Stimulated activated CD8-positive, alpha-beta memory T cell treated with anti-CD3 and anti-CD28 coated beads, Interleukin-12 subunit alpha, Interleukin-12 subunit beta, amount 100 ng/mL, for 1 hour (primary cell): ENCODE measurements around the gene MAJIN.
"Not testable (repeated sequence)": the region's sequence is repeated elsewhere in the genome, so short reads cannot be mapped to it uniquely, and the experiment has no call there.

Source experiments
- DNase-seq: peaks from one replicate; pipeline ENCODE4 v3.0.0-alpha.2; 2020; ENCODE audit warnings: low read depth

Gene MAJIN

DNA sequence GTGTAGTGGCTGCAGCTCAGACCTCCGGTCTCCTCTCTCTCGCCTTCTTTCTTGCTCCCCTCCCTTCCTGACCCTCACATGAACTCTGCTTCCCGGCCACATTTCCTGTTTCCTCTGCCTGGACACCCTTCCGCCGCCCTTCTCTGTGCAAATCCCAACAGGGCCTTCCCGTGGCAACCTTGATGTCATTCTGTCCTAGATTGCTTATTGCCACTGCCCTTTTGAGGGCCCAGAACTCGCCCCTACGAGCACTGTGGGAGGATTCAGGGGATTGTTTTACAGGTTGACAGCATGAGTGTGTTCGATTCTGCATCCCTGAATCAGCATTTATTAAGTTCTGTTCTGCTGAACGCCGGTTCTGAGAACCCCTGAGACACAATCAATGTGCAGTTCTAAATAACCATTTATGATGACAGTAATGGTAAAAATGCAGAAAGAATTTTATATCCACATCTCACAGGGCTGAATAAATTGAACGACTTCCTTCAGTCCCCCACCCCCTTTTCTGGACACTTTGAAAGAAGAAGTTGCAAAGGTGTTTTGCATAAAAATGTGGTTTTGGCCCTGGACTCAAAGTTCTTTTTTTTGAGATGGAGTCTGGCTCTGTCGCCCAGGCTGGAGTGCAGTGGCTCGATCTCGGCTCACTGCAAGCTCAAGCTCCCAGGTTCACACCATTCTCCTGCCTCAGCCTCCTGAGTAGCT lies 18.5 kb upstream of the MAJIN start:
- no peak for DNase-seq

DNA sequence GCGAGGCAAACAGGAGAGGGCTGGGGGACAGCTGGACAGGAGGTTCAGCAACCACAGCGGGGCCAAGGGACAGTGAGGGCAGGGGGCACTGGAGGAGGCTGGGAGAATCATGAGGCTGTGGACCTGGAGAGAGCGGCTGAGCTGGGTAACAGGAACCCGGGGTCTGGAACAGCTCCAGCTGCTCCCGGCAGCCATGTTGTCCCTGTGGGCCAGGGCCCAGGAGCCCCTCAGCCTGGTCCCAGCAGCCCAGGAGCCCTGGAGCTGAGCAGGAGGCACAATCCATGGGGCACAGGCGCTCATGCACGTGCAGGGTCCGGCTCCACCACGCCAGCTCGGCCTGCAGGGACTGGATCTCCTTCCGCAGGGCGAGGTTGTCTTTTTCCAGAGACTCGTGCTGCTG lies 17.5 kb upstream of the MAJIN start:
- DNase-seq: no peak

DNA sequence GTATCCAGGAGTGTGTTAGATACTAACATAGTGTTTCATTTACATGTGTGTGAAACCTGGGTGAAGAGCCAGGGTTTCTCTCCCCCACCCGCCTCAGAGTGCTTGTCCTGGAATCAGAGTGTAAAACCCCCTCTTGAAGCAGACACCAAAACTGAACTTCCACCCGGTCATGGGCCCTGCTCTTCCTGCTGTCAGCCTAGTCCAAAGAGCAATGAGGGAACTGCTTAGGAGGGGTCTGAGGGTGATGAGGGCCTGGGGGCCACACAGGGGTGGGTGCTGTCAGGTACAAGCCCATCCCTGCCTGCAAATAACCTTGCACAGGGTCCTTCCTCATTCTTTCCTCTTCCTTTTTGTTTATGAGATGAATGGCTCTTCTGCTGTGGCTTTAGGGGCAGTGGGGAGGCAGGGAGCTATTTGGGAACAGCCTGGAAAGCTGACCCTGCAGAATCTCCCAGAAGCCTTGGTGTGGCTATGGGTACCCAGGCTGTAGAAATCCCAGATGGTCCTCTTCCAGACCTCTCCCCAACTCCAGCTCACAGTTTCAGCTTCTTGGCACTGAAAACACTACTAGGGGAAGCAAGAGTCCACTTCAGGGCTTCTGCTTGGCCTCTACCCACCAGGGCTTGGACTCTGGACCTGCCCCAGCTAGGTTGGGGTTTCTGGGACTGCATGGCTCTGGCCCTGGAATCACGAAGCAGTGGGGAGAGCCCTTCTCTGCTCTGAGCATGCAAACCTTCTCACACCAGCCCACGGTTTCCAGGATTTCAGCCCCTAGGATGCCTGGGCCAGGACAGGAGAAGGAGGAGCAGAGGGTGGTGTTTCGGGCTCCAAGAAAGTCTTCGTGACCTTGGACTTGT lies 16.3 kb upstream of the MAJIN start:
- DNase-seq: no peak

DNA sequence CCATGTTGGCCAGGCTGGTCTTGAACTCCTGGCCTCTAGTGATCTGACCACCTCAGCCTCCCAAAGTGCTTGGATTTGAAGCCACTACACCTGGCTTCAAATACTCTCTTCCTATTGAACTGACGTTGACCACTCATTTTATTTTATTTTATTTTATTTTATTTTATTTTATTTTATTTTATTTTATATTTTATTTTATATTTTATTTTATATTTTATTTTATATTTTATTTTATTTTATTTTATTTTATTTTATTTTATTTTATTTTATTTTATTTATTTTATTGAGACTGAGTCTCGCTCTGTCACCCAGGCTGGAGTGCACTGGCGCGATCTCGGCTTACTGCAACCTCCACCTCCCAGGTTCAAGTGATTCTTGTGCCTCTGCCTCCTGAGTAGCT lies 11.4 kb upstream of the MAJIN start:
- not testable (repeated sequence) for DNase-seq

DNA sequence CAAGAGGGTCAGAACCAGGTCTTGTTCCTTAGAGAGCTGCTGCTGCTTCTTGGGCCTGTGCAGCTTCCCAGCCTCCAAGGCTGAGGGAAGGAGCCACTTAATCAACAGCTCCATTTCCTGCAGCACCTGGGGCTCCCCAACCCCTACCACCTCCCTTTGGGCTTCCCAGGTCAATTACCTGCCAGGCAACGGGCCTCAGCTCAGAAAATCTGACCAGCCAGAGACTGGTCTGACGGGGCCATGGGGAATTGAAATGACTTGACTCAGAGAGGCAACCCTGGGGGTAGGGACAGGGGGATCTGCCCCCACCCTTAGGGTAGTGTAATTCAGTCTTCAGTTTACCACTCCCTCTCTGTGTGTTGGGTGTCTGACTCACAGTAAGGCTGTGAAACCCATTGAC lies 4.7 kb upstream of the MAJIN start:
- no peak for DNase-seq

DNA sequence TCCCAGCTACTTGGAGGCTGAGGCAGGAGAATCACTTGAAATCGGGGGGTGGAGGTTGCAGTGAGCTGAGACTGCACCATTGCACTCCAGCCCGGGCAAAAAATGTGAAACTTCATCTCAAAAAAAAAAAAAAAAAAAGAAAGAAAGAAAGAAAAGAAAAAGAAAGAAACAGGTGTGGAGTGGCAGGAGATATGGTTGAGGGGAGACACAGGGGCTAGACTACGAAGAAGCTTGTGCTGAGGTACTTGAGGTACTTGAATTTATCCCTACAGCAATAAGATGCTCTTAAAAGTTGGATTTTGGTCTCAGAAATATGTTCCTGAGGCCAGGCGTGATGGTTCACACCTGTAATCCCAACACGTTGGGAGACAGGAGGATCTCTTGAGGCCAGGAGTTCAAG lies 2.2 kb upstream of the MAJIN start:
- DNase-seq: no peak

DNA sequence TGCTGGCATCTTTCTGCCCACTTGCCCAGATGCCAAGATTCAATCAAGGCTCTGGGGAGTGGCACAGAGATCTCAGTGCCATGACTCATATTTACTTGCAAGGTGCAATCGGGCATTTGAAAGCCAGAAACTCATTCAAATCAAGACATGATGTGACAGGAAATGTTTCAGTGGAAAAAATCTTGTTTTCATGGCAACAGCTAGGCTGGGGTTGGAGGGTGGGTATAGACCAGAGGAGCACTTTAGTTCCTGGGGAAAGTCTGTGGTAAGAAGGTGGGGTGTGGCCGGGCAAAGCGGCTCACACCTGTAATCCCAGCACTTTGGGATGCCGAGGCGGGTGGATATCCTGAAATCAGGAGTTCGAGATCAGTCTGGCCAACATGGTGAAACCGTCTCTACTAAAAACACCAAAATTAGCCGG lies 1.2 kb downstream of the MAJIN start:
- no peak for DNase-seq

DNA sequence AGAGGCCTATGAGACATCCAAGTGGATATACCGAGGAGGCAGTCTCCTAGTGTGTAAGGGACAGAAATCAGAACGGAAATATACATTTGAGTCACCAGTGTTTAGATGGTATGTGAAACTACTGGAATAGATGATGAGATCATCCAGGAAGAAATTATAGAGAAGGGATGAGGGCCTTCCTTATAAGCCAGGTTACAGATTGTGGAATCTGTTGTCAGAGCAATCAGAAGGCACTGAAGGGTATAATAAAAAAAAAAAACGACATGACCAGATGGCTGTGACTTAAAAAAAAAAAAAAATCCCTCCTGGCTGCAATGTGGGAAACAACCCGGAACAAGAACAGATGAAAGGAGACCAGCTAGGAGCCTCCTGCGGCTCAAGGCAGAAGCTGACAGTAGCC lies 2.7 kb downstream of the MAJIN start:
- DNase-seq: no peak

DNA sequence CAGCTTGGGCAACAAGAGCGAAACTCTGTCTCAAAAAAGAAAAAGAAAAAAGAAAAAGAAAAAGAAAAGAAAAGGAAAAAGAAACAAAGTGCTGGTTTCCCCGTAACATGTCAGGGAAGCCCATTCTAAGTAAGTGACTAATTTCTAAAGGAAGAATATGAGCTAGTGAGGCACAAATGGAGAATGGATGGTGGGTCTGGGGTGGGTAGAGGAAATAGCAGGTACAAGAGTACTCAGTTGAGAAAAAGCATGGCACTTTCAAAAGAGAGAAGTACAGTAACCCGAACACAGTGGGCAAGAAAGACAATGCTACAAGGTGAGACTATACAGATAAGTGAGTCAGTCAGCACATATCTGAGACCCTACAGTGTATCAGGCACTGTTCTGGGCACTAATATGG lies 4.5 kb downstream of the MAJIN start:
- no peak for DNase-seq

DNA sequence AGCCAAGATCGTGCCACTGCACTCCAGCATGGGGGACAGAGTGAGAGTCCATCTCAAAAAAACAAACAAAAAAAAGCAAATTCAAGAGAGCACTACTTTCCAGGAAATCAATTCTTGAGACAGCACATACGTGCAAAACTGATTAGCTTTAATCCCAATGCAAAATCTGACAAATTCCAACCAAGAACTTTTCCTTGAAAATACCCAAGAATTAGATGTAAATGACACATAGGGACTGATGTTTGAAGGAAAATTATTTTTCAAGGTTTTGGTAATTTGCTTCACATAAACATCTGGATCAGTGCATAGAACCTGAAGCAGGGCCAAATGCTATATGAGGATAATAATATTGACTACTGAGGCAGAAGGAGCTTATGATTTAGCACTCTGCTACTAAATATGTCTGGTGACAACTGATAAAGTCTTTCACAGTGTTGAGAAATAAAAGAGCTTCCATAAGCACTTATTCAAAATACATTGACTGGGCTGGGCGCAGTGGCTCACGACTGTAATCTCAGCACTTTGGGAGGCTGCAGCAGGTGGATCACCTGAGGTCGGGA lies 8.8 kb downstream of the MAJIN start:
- no peak for DNase-seq

DNA sequence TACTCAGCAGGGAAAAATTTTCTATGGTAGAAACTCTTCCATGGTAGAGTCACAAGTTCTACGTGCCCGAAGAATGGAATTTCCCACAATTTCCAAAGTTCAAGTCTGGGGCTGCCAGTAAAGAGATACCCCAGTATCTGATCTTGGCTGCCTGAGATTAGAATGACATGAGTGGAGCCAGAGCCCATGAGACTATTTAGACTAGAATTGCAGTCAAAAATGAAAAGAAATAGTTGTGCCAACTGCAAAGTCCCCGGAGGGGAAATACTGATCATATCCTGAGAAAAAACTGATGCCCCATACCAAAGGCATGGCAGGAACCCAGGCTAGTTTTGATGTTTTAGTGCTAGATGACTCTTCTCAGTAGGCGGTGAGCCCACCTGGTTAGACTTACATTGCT lies 11.2 kb downstream of the MAJIN start:
- no peak for DNase-seq

DNA sequence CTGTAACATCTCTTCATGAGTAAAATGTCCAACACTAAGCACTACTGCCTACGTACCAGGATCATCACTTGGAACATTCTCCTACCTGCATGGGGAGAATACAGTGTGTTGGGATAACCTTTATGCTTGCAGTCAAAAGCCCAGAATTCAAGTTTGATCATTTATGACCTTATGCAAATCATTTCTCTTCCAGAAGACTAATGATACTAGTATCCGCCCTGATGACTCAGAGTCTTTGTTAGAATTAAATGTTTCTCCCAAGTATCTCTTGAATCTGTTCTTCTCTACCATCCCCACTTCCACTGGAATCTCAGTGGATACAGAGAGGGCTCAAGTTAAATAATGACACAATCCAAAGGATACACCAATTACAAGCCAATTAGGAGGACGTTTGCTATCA lies 12.4 kb downstream of the MAJIN start:
- DNase-seq: no peak

DNA sequence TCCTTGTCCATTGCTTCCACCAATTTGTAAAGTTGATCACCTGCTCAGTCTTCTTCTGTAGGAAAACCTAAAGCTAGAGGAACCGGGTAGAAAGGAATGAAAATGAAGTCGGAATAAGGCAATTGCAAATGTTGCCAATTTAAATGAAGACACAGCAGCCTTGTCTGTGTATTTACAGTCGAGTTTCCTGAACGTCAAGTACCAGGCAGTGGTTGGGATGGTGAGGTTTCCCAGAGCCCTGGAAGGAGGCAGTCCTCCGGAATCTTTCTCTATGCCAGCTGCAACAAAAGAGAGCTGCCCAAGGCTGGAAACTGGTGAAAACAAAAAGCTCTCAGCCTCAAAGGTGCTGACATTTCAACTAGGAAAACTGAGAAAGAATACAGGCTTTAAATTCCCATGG lies 17.7 kb downstream of the MAJIN start:
- no peak for DNase-seq

DNA sequence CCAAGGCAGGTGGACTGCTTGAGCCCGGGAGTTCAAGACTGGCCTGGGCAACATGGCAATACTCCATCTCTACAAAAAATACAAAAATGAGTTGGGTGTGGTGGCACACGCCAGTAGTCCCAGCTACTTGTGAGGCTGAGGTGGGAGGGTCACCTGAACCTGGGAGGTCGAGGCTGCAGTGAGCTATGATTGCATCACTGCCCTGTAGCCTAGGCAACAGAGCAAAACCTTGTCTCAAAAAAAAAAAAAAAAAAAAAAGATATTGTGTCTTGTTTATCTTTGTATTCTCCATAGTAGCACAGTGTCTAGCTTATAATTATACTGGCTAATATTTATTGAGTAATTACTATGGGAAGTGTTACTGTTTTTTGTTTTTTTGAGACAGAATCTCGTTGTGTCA lies 20.4 kb downstream of the MAJIN start:
- DNase-seq: no peak

DNA sequence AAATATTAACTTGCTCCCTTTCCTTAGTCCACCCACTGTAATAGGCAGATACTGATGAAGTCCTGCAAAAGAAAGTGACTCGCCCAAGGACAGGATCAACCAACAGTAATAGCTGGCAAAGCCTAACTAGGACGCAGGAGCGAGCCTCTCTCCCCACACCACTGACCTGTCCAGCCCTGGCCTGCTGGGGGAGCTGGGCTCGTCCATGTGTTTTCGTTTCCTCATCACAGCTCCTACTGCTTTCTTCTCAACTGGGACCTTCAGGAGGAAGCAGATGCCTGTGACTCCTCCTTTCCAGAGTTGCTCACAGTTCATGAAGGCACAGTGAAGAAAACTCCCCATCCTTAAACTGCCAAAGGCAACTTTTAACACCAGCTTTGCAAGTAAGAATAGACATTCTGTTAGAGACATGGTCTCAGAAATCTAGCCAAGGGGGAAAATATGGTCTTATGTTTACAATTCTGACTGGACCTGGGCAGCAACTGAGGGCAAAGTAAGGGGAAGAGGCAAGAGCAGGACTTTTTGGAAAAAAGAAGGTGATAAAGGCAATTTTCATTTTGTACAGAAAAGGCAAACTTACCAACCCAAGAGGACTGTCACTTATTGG lies 24.6 kb downstream of the MAJIN start:
- DNase-seq: no peak

DNA sequence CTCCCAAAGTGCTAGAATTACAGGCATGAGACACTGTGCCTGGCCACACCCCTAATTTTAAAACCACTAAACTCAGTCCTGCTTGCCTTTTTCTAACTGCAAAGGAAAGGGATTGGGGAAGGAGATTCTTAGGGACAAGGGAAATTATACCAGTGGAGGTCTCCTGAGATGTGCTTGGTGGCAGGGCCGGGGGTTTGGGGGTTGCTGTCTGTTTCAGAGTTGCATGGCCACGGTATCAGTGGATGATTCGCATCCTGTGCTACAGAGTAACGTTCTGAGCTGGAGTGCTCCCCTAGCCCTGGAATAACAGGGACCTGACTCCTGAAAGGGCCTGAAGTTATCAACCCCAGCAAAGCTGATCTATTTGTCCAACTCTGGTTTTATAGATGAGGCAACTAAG lies 35.4 kb downstream of the MAJIN start:
- no peak for DNase-seq

DNA sequence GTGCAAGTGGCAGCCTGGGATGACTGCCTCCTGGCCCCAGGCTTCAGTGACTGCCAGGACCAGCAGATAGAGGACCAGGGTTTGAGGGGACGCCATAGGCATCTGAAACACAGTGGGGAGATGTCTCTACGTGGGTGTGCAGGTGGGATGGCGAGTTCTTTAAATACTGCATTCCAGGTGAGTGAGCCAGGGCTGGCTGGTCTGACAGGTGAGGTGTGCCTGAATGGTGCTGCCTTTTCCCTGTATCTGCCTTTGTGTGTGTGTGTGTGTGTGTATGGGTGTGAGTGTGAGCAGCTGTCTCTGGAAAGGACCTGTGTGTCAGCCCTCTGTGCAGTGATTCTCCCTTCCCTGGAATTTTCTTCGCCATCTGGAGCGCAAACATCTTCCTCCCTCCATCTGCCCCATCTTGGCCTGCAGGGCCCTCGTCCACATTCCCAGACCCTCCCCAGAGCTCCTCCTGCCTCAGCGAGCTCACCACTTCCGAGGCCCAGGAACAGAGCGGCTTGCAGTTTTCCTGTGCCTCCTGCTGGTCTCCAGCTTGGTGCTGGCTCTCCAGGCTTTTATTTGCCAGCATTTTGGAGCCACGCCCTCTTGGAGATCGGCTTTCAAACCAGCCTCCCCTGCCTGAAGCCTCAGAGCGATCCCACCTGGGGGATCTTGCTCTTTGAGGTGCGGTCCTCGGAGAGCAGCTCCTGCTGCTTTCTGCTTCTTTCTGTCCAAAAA lies 36.4 kb downstream of the MAJIN start, which contains the start of gene GPHA2:
TSS of gene GPHA2 (minus strand) at position 535 of the 723 bp plus-strand sequence. CDS start at position 102, 433 bp downstream.
- no peak for DNase-seq

DNA sequence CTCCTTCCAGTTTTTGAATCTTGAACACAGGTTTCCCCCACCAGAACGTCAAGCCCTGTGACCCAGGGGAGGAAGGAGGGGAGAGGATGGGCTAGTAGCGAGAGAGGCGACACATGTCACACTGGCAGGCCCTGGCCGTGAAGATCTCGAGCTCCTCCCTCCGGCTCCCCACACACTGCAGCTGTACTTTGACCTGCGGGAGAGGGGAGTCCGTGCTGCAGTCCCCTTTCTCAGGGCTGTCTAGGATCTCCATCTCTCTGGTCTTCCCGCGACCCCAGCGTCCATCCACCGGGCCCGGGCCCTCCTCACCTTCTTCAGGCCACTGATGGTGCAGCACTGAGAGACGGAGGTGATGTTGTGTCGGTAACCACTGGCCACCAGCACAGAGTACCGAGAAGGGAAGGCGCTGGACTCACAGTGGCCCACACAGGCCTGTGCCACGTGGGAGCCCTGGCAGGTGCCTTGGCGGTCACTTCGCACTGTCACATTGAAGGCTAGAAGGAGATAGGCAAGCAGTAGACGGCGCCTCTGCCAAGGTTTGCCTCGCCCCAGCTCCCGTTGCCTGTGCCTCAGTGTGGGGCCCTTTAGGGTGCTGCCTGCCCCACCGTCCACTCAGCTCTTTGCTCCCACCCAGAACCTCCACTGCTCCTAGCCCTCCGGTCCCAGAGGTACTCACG lies 37.1 kb downstream of the MAJIN start:
- no peak for DNase-seq

DNA sequence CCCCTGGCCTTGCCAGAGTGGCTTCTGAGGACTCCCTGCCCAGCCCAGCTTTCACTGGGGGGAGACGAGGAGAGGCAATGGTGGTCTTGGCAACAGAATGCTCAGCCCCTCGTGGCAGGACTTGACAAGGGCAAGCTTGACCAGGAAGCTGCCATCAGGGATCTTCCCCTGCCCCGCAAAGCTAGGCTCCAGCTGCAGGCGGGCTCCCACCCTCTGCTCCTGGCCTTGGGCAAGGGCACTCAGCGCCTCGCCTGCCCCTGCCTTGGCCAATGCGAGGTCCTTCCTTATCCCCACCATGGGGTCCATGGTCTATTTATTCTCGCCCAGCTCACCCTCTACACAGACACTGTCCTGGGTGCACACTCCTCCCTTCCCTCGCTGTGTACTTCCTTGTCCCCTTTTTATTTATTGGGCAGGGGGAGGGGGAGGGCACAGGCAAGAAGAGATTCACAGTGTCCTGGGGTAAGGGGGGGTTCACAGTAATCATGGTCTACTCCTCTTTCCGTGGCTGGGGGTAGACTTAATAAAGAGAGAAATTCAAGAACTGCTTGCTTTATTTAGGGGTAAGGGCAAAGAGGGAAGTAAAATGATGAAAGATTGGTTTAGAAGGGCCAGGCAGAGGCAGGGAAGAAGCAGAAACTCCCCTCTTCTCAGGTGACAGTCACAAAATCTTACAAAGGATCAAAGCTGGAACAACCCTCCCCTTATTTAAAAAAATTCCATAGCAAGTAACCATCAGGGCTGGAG lies 37.8 kb downstream of the MAJIN start:
- no peak for DNase-seq

DNA sequence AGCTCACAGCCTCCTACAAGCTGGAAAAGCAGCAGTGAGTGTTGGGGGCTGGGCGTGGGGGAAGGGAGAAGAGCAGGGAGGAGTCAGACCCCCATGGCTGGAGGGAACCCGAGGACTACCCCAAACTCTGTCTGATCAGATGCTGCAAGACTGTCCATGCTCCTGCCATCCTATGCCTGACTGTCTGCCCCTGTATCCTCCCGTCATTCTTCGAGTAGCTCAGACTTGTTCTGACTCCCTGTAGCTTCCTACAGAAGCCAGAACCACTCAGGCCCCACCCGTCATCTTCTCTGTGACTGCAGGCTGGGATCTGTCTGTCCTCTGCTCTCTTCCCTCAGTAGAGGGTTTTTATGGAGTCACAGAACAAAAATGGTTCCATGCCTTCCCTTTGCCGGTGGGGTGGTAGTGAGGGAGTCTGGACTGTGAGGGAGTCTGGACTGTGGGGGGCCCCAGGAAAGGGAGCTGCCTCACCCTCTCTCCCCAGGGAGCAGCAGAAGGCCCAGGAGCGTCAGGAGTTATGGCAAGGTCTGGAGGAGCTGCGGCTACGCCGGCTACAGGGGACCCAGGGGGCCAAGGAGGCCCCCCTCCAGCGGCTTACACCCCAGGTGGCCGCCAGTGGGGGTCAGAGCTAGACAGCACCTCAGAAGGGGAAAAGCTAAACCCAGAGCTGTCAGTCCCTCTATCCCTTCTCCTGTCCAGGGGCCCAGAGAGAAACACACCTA lies 38.5 kb downstream of the MAJIN start:
- no peak for DNase-seq
